Peyer's patch (tissue), 4 donors: Measurements from ENCODE around the gene CYP8B1.

Source experiments
- CTCF ChIP-seq, 6 experiments: fragments of 450-650 bp in 4 of 6; fragments of 200-600 bp in 2 of 6; sonication (generic) in 1 of 6; IDR thresholded peaks; one replicate each; pipeline ENCODE4 v1.5.1; 2017 to 2019; ENCODE audit warnings: antibody characterized with exemption in 6 of 6, mild to moderate bottlenecking in 3 of 6, moderate library complexity in 1 of 6
- POLR2A ChIP-seq, 2 donors: fragments of 450-650 bp; IDR thresholded peaks; one replicate each; pipeline ENCODE4 v1.5.1; 2017; ENCODE audit warnings: antibody characterized with exemption in 2 of 2, mild to moderate bottlenecking in 2 of 2, moderate library complexity in 2 of 2

- TF ChIP-seq CTCF (IDR thresholded peaks at IDR 0.05) (no peak), POLR2A (IDR thresholded peaks at IDR 0.05) (no peak)
Observed at GRCh38 chr3:42822828-42823227, 52.9 kb downstream of the CYP8B1 start.
